Lung (tissue), 12 donors: ENCODE measurements around the gene LRP1B. TPM values are rescaled to one million over a fixed set of nuclear protein-coding genes. Genes with fewer than 3 reads are reported as not detected.

Source experiments
- ATAC-seq: fragments of 200-7000 bp; cut with Tn5 transposase; one replicate; pipeline ENCODE4 v1.9.1; 2020; ENCODE audit warnings: moderate number of reproducible peaks; ENCODE audit not compliant: insufficient read depth, low FRiP score
- DNase-seq, 3 donors: peaks; one replicate each; pipeline ENCODE4 v3.0.0-alpha.2; 2013 to 2017
- H3K27ac ChIP-seq, 2 donors: one replicate each; pipeline ENCODE4 v1.5.1; 2013; ENCODE audit warnings: mild to moderate bottlenecking in 2 of 2, moderate library complexity in 2 of 2, control low read depth in 1 of 2, inconsistent platforms in 1 of 2, low read depth in 1 of 2, low read length in 1 of 2
- H3K27me3 ChIP-seq, 3 donors: one replicate each; pipeline ENCODE4 v1.5.1; 2013; ENCODE audit warnings: low read length in 2 of 3; ENCODE audit not compliant: control insufficient read depth in 3 of 3, insufficient read depth in 3 of 3
- H3K36me3 ChIP-seq, 4 donors: one replicate each; pipeline ENCODE4 v1.5.1; 2013; ENCODE audit warnings: low read length in 4 of 4, mild to moderate bottlenecking in 1 of 4, moderate library complexity in 1 of 4; ENCODE audit not compliant: control insufficient read depth in 4 of 4, insufficient read depth in 4 of 4
- H3K4me1 ChIP-seq, 5 donors: one replicate each; pipeline ENCODE4 v1.5.1; 2013; ENCODE audit warnings: low read length in 5 of 5, mild to moderate bottlenecking in 2 of 5, moderate library complexity in 1 of 5; ENCODE audit not compliant: control insufficient read depth in 5 of 5, insufficient read depth in 5 of 5
- H3K4me3 ChIP-seq: one replicate; pipeline ENCODE4 v1.5.1; 2013; ENCODE audit warnings: mild to moderate bottlenecking, control low read depth, moderate library complexity
- H3K9ac ChIP-seq, 2 donors: one replicate each; pipeline ENCODE4 v1.5.1; 2013; ENCODE audit warnings: low read length in 2 of 2, control low read depth in 1 of 2; ENCODE audit not compliant: insufficient read depth in 1 of 2
- H3K9me3 ChIP-seq, 4 donors: one replicate each; pipeline ENCODE4 v1.5.1; 2013; ENCODE audit warnings: low read length in 3 of 4, mild to moderate bottlenecking in 1 of 4, moderate library complexity in 1 of 4; ENCODE audit not compliant: control insufficient read depth in 4 of 4, insufficient read depth in 3 of 4
- CTCF ChIP-seq: IDR thresholded peaks from 2 replicates; pipeline ENCODE4 v1.5.1; 2012; ENCODE audit warnings: mild to moderate bottlenecking; ENCODE audit errors: control extremely low read depth, extremely low read depth
- WGBS, 2 donors: extraction: QIAGEN DNeasy Blood & Tissue Kit; methylation state at CpG; one replicate each; pipeline ENCODE4 v1.1.7; 2013; 5-methylcytosine and 5-hydroxymethylcytosine counted together
- polyA plus RNA-seq, 2 donors: library from polyadenylated mRNA; stranded (reverse); fragments of 200-250 nt; gene quantifications; one replicate each; pipeline ENCODE4 v1.2.1, GENCODE V29; 2013
- total RNA-seq, 2 donors: library from RNA; depleted of rRNA in 1 of 2; stranded (reverse); fragments of >200 nt in 1 of 2; gene quantifications; one replicate each; pipeline ENCODE4 v1.2.1, GENCODE V29; 2014 to 2021
- donor health status: control.
- donor health status: control.
- donor health status: Bipolar disorder and iron deficiency.
- donor health status: healthy.
- donor health status: DM: yes; HTN: yes; CAD: no.

LRP1B gene
- total and polyA plus RNA-seq, 4 donors = 0.01 to 6.5 (median 0.16) TPM

- 67 to 68% methylated on average over 3 of the region's 3 CpGs for WGBS, 2 donors
- Histone ChIP-seq H3K9ac (no peak overlapping the region), H3K4me3 (no peak overlapping the region), H3K36me3 (no peaks in the 10 kb centered on the region), H3K4me1 (peaks cover 0 to 2% (median 0%) of the 10 kb centered on the region in 5 donors), H3K27ac (no peak overlapping the region), H3K9me3 (no peaks in the 10 kb centered on the region), H3K27me3 (no peaks in the 10 kb centered on the region)
- DNase-seq (no peak), ATAC-seq (no peak)
- TF ChIP-seq CTCF = no peak
These were observed 1126.7 kb downstream of the LRP1B start for GRCh38 chr2:141003967-141004657.

- Histone ChIP-seq H3K36me3 (no peaks in the 10 kb centered on the region), H3K27me3 (no peaks in the 10 kb centered on the region), H3K9ac (no peak overlapping the region), H3K9me3 (no peaks in the 10 kb centered on the region), H3K27ac (no peak overlapping the region), H3K4me1 (peaks cover 0 to 2% (median 0%) of the 10 kb centered on the region in 5 donors), H3K4me3 (no peak overlapping the region)
- WGBS, 2 donors = 96% methylated on average over 5 of the region's 5 CpGs
- DNase-seq (no peak), ATAC-seq (no peak)
- no peak for TF ChIP-seq CTCF
These were observed 1129.1 kb downstream of the LRP1B start for GRCh38 chr2:141001750-141002149.

GRCh38 chr2:140998577-140998976, 1132.2 kb downstream of the LRP1B start:
- Histone ChIP-seq H3K9me3 (no peaks in the 10 kb centered on the region), H3K4me3 (no peak overlapping the region), H3K36me3 (no peaks in the 10 kb centered on the region), H3K27me3 (no peaks in the 10 kb centered on the region), H3K4me1 (peaks cover 0 to 2% (median 0%) of the 10 kb centered on the region in 5 donors), H3K27ac (no peak overlapping the region), H3K9ac (no peak overlapping the region)
- 92 to 94% methylated on average over 1 of the region's 1 CpG for WGBS, 2 donors
- ATAC-seq = no peak
- no peak for DNase-seq
- TF ChIP-seq CTCF = no peak

GRCh38 chr2:140998017-140998416, 1132.8 kb downstream of the LRP1B start:
- Histone ChIP-seq H3K4me1 (peaks cover 0 to 2% (median 0%) of the 10 kb centered on the region in 5 donors), H3K9ac (no peak overlapping the region), H3K9me3 (no peaks in the 10 kb centered on the region), H3K27me3 (no peaks in the 10 kb centered on the region), H3K27ac (no peak overlapping the region), H3K4me3 (no peak overlapping the region), H3K36me3 (no peaks in the 10 kb centered on the region)
- no peak for DNase-seq
- no peak for TF ChIP-seq CTCF
- ATAC-seq = no peak
